ENCODE measurements around the gene ARHGAP10.

The ARHGAP10 gene

DNA sequence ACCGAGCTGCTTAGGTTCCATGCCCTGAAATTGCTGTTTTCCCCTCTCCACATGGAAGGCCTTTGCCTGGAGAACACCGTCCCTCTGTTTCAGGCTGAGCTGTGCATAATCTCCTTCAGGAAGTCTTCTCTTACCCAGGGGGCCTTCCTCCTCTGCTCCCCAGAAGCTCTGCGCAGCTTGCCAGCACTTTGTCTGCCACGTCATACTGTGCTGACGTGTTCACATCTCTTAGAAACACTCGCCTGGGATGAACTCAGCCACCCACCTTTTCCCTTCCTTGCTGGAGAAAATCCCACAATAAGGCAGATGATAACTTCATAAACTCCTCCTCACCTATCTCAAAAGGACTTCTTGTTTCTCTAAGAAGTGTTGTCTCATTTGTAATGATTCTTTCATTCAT lies 110.7 kb downstream of the ARHGAP10 start:
- H3K4me3 ChIP-seq (ENCODE audit: low read depth, low read length): no peak overlapping the region

GRCh38 chr4:147843162-147843561 lies 111.3 kb downstream of the ARHGAP10 start:
- peak; percentile 35; the same call in 1 of the 2 replicates for TF ChIP-seq CTCF (IDR thresholded peaks at IDR 0.05; ENCODE audit: borderline replicate concordance, insufficient read depth, low read depth, low read length)
- no peak overlapping the region for H3K4me3 ChIP-seq (ENCODE audit: low read depth, low read length)

More for the DNA sequence above, 110.7 kb downstream of the ARHGAP10 start:
- TF ChIP-seq CTCF (IDR thresholded peaks at IDR 0.05; ENCODE audit: borderline replicate concordance, insufficient read depth, low read depth, low read length): no peak

DNA sequence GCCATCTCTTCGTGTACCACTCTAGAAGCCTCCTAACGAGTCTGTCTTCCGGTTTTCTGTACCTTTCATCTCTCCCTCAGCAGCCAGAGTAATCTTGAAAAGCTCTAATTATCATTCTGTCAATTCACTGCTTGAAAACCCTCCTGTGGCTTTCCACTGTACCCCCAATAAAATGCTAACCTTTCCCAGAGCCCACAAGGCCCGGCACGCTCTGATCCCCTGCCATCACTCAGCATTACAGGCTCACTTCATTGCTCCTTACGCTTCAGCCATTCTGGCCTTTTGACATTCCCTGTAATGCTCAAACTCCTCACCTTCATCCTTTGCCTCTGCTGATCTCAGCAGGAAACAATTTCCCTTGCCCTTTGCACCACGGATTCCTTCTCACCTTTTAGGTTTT lies 112.9 kb downstream of the ARHGAP10 start:
- no peak for TF ChIP-seq CTCF (IDR thresholded peaks at IDR 0.05; ENCODE audit: borderline replicate concordance, insufficient read depth, low read depth, low read length)

DNA sequence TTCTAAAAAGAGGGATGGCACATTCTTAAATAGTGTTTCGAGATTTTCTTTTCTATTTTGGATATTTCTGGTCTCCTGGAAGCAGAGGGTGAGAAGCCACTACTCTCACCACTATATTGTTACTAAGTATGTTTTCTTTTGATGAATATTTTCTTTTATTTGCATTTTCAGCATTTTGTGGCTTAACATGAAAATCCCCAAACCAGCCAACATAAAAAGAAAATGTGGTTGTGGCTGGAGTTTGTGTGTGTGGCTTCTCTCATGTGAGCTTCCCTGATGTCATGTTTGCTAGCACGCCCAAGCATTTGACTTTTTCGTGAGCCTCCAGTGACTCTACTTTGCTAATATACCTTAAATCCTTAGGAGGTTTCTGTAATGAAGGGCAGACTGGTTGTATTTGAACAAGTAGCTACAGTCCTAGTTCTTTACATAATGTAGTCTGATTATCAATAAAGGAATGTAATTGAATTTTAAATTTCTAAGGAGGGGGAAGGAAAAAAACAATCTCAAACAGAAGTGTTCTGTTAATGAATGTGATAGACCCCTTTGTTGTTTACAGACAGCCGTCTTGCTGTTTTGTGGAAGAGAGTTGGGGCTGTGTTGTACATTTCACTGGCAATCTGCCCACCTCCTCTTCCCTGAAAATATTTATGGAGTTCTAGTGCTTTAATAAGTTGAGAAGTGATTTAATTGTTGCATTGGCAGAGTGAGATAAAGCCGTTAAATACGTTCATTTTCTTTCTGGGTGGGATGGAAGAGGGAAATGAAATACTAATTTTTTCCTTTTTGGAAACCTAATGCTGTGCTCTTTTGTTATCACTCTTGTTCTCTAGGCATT lies 114.6 kb downstream of the ARHGAP10 start:
- H3K4me3 ChIP-seq (ENCODE audit: low read depth, low read length): no peak overlapping the region
- no peak for TF ChIP-seq CTCF (IDR thresholded peaks at IDR 0.05; ENCODE audit: borderline replicate concordance, insufficient read depth, low read depth, low read length)

More for the DNA sequence above, 112.9 kb downstream of the ARHGAP10 start:
- no peak overlapping the region for H3K4me3 ChIP-seq (ENCODE audit: low read depth, low read length)

DNA sequence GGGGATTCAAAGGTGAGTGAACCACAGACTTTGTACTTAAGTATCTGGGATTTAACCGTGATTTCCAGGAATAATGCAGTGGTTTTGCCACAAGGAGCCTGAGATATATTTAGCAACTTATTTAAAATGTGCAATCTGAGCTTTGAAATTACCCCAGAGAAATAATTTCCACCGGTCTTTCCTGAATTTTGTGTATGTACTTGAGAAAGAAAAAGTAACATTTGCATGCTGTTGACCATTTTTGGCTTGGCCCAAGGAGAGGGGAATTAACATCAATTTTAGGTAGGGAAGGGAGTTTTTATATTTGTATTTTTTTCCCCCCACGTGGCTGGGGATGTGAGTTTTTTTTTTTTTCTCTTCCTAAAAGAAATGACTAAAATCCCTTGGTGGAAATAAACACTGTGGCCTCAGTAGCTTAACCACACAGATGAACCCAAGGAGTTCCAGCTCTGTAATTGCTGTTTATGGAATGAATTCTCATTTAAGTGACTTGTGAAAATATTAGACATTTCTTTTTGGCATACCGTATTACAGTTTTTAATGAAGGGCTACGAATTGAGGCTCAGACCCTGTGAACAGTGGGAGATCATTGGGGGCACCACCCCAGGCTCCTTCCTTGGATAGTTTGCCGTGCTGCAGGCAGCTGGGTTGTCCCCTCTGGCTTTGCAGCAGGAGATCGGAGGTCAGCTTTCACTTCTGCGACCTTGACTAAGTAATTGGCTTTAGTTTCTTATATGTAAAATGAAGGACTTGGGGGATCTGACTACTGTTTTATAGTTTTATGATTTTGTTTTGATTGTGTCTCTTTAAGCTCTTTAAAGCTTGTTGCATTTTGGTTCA lies 116.1 kb downstream of the ARHGAP10 start:
- TF ChIP-seq CTCF (IDR thresholded peaks at IDR 0.05; ENCODE audit: borderline replicate concordance, insufficient read depth, low read depth, low read length): no peak
- H3K4me3 ChIP-seq (ENCODE audit: low read depth, low read length): no peak overlapping the region

DNA sequence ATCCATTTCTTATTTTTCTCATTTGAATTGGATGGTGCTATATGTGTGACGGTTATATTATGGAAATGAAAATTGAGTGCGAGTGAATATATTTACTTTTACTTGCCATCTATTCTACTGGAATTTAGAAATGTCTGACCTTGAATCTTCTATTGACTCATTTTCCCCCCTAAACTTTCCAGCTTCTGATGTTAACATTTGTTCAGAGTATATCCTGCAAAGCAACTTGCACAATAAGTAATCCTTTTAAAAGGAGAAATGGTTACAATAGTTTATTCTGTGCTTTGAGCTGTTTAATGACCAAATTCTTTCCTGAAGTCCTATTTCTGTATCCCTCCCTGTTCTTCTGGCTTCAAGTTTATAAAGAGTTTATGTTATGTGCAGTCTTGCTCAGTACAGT lies 116.7 kb downstream of the ARHGAP10 start:
- no peak for TF ChIP-seq CTCF (IDR thresholded peaks at IDR 0.05; ENCODE audit: borderline replicate concordance, insufficient read depth, low read depth, low read length)
- no peak overlapping the region for H3K4me3 ChIP-seq (ENCODE audit: low read depth, low read length)

All from GM12875 (cell line).